ENCODE data around the gene ARHGAP1.
A peak's percentile ranks its signal among the peaks of the same experiment; 100 is the strongest.

The ARHGAP1 gene

DNA sequence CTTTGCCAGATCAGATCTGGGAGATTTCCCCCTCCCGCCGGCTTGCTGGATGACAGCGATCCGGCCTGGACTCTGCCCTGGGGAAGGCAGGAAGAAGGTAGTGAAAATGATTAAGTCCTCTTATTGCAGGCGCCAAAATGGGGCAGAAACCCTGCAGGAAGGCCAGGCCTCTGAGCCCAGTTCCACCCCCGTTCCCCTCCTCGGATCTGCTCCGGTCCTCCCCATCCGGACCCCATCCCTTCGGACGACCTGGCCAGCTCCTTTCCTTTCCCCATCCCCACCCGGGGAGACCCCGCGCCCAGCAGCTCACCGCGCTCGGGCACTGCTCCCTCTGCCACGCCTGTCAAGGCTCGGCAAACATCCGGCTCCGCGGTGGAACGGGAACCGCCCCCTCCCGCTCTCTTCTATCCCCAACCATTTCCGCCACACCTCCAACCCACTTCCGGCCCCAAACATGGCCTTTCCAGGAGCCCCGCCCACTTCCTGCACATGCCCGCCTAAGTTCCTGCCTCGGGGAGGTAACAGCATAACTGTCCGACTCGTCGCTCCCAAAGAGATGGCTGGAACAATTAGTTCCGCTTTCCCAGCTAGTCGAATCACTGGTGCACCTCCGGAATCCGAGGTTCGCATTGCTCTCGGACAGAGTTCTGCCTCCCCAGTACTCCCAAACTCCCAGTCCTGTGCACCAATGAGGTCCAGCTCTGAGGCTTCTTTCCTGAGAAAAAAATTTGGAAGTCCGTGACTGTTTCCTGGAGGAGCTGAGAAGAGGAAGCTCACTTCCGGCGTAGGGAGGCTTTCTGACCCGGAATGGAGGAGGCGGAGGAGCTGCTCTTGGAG, at the start of gene ARHGAP1, which contains the start of gene ZNF408:
Gene ARHGAP1 (minus strand): TSS at position 379 of the 837 bp plus-strand sequence. CDS start 4,512 bp downstream, outside the sequence.
Gene ZNF408 (plus strand): TSS at position 791 of the 837 bp plus-strand sequence. CDS start 17 bp downstream, at position 808.
- peak; percentile 94 for DNase-seq

DNA sequence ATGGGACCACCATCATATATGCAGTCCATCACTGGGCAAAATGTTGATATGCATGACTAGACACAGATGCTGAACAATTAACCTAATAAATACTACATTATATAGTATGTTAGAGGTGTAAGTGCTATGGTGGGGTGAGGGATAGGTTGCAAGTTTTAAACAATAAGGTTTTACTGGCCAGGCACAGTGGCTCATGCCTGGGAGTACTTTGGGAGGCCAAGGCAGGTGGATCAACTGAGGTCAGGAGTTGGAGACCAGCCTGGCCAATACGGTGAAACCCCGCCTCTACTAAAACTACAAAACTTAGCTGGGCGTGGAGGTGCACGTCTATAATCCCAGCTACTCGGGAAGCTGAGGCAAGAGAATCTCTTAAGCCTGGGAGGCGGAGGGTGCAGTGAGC, 46.7 kb upstream of the ARHGAP1 start:
- no peak for DNase-seq

DNA sequence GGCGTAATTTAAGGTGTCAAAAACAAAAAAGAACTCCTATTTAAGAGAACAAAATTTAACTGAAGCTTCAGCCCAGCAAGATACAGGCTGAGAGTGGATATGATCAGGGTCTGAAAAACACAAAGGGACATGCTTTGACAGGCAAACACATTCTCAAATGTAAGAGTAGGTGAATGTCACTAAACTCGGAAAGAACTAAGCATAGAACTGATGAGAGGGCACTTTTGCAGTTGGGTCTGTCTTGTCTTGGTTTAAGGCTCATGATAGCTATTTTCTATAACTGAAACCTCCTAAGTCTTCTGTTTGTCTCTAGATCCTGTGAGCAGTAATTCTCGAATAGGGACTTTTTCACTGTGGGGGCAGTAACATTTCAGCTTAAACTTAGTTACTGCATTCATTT, 45.6 kb upstream of the ARHGAP1 start:
- no peak for DNase-seq

DNA sequence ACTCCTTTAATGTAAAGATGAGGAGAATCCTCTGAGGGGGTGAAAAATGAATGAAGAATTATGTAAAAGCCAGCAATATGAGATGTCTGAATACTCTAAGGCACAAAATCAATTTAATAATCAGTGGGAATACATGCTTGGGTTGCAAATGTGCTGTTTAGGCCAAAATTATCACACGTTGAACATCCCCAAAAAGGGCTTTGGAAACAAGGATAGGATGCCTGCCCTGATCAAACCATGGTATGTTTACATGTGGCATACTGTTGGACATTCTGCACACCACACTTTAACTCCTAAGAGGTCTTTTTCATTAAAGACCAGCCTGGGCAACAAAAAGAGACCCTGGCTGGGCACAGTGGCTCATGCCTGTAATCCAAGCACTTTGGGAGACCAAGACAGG, 44.9 kb upstream of the ARHGAP1 start:
- no peak for DNase-seq

DNA sequence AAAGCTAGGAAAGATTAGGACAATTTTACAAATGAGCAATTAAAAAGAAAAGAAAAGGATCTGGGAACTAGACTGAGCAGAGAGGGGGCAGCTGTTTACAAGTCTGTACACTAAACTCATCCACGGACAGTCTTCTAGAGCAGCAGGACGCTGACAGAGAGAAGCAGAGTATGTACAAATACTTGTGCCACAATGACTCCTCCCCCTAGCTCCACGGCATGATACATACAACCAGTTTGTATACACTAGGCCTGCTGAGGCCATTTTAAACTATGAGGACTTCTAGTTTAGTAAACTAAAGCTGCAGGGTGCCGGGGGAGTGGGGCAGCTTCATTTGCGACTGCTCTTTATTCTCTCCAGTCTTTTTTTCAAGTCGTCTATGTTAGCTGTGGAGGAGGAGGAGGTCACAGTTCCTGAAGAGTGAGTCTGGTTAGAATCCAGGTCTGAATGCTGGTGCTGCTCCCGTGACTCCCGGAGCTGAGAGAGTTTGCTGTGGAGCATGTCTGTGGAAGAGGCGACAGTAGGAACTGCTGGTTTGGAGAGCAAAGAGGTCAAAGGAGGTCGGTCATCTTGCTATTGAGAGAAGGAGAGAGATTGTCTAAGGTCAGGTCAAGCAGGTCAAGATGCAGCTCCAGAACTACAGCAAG, 43.4 kb upstream of the ARHGAP1 start:
- no peak for DNase-seq

DNA sequence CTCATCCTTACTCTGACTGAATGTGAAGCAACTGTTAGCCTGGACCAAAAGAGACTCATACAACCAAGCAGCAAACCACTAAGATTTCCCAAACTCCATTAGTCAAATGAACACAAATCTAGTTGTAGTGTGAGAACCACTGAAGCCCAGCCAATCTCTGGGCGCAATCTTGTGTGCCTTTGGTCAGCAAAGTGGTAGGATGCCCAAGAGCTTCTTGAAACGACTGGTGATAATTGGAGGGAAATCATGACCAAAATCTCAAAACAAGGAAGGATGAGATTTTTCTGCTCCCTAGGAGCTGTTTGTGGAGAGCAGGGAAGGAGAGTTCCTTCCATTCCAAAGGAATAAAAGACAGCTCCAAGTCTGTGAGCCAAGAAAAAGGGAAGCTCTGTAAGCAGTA, 42.6 kb upstream of the ARHGAP1 start:
- no peak for DNase-seq

DNA sequence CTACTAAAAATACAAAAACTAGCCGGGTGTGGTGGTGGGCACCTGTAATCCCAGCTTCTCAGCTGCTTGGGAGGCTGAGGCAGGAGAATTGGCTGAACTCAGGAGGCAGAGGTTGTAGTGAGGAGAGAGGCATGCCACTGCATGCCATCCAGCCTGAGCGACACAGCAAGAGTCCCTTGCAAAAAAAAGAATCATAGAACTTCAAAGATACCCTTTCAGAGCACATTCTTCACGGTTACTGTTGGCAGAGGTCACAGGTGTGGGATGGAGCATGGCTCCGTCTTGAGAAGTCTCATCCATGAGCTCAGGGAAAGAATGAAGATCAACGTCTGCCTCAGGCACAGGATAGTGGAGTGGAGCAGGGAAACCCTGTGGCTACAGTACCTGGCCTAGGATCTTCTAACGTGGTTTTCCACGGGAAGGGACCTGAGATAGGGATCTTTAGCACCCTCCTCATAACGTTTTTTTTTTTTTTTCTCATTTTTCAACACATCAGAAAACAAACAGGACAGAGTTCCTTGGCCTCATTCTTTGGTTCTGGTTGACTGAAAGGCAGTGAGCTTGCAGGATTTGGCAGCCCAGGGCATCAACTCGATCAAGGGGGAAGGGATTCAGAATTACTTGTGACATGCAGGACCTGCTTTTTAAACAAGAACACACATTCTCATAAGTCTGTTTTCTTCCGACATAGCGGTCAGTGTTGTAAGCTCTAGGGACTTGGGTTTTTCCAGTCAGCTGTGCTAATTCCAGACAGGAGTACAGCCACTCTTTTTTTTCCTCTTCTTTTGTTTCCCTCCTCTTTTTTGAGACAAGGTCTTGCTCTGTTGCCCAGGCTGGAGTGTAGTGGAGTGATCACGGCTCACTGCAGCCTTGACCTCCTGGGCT, 41.4 kb upstream of the ARHGAP1 start:
- DNase-seq = no peak

DNA sequence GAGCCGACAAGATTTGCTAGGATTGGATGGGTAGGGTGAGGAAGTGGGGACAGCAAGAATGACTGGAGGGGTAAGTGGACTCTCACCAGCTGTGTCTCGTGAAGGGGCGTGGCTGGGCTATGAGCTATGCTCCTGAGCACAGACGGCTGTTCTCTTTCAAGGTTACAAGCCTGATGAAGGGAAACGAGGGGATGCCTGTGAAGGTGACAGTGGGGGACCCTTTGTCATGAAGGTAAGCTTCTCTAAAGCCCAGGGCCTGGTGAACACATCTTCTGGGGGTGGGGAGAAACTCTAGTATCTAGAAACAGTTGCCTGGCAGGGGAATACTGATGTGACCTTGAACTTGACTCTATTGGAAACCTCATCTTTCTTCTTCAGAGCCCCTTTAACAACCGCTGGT, 38.5 kb upstream of the ARHGAP1 start:
- no peak for DNase-seq

DNA sequence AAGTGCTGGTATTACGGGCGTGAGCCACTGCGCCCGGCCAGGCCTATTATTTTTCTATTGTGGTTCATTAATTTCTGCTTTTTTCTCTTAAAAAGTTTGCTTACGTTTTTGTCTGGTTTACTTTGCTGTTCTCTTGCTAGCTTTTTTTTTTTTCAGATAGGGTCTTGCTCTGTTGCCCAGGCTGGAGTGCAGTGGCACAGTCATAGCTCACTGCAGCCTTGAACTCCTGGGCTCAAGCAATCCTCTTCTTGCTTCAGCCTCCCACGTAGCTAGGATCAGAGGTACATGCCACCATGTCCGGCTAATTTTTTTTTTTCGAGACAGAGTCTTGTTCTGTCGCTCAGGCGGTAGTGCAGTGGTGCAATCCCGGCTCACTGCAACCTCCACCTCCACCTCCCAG, 37.3 kb upstream of the ARHGAP1 start:
- DNase-seq = no peak

DNA sequence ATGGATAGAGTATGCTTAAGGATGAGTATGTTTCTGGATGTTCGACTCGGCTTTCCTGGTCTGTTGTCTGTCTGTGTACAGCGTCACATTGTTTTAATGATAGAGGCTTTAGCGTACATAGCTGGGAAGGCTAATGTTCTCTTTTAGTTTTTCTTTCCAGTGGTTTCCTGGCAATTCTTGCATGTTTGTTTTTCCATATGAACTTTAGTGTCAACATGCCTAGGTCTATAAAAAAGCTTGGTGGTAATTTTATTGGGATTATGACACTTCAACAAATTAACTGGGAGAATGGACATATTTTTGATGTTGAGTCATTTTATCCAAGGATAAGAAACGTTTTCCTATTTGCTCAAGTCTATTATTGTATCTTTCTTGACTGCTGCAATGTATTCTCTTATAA, 36.2 kb upstream of the ARHGAP1 start:
- no peak for DNase-seq

DNA sequence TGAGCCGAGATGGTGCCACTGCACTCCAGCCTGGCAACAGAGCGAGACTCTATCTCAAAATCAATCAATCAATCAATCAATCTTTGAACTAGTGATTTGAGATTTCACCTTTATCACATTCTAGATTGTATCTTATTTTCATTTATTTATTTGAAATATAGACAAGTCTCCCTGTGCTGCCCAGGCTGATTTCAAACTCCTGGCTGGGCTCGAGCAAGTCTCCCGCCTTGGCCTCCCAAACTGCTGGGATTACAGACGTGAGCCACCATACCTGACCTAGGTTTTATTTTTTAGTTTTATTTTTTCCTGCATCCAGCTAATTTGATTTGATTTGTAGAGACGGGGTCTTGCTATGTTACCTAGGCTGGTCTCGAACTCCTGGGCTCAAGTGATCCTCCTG, 35.7 kb upstream of the ARHGAP1 start:
- DNase-seq = no peak

DNA sequence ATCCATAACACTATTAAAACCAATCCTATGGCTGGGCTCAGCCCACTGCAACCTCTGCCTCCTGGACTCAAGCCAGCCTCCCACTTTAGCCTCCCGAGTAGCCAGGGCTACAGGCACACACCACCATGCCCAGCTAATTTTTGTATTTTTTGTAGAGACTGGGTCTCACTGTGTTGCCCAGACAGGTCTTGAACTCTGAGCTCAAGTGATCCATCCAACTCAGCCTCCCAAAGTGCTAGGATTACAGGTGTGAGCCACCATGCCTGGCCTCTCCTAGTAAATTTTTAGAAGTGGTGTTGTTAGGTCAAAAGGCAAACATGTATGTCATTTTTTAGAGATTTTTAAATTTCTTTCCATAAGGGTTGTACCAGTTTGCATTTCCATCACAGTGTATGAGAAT, 32.8 kb upstream of the ARHGAP1 start:
- no peak for DNase-seq

DNA sequence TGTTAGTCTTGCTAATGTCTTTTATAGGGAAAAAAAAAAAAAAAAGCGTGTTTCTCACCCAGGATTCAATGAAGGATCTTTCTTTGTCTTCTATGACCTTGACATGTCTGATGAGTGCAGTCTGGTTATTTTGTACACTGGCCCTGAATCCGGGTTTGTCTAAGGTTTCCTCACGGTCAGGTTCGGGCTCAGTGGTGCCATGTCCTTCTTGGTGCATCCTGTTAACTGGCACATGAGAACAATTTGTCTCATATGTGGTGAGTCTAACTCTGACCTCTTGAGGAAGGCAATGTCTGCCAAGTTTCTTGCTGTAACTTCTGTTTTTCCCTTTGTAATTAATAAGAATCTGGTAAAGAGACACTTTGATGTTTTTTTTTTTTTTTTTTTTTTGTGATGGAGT, 31.1 kb upstream of the ARHGAP1 start:
- no peak for DNase-seq

DNA sequence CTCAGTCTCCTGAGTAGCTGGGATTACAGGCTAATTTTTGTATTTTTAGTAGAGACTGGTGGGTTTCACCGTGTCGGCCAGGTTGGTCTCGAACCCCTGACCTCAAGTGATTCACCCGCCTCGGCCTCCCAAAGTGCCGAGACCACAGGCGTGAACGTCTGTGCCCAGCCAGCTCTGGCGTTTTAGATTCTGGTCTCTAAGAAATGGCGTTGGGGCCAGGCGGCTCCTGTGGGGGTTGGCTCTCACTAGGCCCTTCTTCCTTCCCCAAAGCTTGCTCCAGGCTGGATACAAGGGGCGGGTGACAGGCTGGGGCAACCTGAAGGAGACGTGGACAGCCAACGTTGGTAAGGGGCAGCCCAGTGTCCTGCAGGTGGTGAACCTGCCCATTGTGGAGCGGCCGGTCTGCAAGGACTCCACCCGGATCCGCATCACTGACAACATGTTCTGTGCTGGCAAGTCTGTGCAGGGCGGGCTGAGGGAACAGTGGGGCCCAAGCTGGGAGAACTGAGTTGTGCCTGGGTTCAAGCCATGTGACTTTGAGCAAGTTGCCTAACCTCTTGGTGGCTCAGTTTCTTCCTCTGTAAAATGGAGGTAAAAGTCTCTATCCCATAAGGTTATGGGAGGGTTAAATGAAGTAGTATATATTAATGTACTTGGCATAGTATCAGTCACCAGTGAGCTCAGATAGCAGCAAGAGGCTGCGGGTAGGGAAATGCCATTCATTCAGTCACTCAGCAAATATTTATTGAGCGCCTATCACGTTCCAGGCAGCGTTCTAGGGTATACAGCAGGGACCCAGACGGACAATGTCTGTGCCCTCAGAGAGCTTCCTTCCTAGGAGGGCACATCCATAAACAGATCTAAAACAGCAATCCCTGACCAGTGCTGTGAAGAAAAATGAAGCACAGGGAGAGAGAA, 28.9 kb upstream of the ARHGAP1 start:
- no peak for DNase-seq

DNA sequence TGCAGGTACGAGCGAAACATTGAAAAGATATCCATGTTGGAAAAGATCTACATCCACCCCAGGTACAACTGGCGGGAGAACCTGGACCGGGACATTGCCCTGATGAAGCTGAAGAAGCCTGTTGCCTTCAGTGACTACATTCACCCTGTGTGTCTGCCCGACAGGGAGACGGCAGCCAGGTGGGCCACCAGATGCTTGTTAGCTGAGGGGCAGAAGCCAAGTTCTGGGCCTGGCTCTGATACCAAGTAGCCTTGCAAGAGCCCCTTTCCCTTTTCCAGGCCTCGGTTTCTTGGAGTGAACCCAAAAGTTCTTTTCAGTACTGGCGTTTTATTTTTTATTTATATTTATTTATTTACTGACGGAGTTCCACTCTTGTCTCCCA, 28.2 kb upstream of the ARHGAP1 start:
- DNase-seq = no peak

DNA sequence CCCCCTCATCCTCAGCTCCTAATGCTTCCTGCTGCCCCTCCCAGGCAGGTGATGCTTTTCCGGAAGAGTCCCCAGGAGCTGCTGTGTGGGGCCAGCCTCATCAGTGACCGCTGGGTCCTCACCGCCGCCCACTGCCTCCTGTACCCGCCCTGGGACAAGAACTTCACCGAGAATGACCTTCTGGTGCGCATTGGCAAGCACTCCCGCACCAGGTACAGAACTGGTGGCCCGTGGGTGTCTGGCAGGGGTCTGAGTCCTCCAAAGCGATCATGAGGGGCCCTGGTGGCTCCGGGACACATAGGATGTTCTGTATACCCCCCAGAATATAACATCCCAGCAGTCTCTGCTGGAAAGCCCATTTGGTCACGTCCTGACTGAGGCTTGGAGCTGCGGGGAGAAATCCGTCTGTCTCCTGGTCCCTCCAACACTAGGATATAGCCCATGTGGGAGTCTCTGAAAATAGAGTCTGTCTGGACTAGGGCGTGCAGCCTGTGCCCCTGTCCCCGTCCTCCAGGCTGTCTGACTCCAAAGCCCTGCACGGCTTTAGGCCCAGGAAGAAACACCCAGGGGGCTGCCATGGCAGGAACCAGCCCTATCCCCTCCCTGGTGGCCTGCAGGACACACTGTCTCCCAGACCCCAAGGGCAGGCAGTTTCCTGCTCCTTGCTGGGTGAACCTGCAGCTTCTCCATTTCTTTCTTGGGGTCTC, 27.7 kb upstream of the ARHGAP1 start:
- no peak for DNase-seq

DNA sequence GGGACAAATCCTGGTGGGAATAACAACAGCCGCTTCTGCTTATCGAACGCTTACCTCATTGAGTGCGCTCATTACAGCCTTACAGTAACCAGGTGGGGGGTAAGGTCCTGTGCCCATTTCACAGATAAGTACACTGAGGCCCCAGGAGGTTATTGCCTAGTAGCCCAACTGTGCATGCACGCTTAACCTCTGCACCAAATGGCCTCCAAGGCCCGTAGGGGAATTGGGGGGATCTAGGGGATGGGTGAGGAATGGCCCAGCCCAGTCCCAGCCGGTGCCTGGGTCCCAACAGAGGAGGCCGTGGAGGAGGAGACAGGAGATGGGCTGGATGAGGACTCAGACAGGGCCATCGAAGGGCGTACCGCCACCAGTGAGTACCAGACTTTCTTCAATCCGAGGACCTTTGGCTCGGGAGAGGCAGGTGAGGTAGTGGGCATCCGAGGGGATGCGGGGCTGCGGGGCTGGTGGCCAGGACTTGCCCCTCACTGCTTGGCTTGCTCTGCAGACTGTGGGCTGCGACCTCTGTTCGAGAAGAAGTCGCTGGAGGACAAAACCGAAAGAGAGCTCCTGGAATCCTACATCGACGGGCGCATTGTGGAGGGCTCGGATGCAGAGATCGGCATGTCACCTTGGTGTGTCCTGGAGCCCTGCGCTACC, 25.9 kb upstream of the ARHGAP1 start:
- DNase-seq = no peak

DNA sequence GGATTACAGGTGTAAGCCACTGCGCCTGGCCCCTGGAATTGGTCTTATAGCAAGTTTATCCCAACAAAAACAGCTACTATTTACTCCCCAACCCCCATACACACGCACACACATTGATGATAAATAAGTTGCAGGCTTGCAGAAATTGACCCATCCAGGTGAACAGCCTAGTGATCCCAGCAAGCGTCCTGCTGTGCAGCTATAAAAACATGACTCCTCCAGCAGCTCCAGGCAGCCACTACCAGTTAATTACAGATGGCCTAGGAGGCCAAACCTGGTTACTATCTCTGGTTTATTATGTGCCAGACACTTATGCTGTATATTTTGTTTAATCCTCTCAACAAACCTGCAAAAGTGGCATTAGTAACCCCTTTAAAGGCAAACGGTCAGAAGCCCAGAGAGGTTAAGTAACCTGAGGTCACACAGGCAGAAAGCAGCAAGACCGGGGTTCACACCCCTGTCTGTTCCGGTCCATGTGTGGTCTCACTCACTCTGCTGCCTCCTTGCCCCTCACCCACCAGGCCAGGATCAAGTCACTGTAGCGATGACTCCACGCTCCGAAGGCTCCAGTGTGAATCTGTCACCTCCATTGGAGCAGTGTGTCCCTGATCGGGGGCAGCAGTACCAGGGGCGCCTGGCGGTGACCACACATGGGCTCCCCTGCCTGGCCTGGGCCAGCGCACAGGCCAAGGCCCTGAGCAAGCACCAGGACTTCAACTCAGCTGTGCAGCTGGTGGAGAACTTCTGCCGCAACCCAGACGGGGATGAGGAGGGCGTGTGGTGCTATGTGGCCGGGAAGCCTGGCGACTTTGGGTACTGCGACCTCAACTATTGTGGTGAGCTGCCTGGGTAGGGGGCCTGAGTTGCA, 25.2 kb upstream of the ARHGAP1 start:
- DNase-seq = no peak

DNA sequence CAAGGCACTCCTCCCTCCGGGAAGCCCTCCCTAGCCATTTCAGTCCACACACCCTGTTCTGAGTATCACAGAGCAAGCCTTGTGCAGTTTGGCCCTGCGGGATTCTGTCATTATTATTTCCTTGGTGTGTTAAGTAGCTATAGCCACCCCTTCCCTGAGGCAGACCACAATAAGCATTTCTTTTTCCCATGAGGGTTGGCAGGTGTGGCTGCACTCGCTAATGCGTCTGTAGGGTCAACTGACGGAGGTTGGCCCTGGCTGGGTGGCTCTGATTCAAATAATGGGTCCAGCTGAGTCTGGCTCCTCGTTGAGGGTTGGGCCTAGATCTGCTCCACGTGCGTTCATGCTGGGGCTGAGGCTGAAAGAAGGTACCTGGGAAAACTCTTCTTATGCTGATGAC, 23.7 kb upstream of the ARHGAP1 start:
- DNase-seq = no peak

DNA sequence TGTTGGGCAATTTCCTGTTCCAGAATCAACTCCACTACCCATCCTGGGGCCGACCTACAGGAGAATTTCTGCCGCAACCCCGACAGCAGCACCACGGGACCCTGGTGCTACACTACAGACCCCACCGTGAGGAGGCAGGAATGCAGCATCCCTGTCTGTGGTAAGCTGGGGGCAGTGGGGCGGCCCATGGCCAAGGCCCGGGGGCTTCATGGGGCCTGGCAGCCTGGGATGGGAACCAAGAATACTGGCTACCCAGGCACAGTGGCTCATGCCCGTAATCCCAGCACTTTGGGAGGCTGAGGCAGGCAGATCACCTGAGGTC, 22.9 kb upstream of the ARHGAP1 start:
- DNase-seq = no peak
